Measurements from ENCODE around the gene SYCE3. TPM values are rescaled to one million over a fixed set of nuclear protein-coding genes. Genes with fewer than 3 reads are reported as not detected.

Gene SYCE3
- total and polyA plus RNA-seq, 8 donors = 0.45 to 0.80 (median 0.63) TPM; not detected in 5

DNA sequence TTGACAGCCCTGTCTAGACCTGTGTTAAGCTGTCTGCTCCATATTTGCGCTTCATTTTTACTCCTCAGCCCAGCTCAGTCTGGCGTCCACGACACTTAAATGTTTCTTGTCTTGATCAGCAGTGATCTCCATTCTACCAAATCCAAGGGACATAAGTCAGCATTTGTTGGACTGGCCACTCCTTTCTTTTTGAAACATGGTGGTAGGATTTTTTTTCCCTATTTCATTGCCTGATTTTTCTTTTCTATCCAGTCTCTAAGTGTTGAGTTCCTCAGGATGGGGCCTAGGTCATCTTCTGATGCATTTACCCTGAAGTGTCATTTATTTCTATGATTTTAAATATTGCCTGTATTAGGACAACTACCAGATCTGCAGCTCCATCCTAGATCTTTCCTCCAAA is 53.8 kb downstream of the SYCE3 start:
- intact Hi-C loops (cut with DNase I) = loop anchor here in 2 of 3 donors (5.0 to 10.0 kb wide), 2 partner anchors 262 to 264 kb away; partner anchors contain the start of gene TUBGCP6 (in 2 of the 2)
- Histone ChIP-seq H3K27me3 (no peaks in the 10 kb centered on the region), H3K9me3 (no peaks in the 10 kb centered on the region), H3K27ac (peak overlapping the region in 2 of 4 donors; percentile 68 to 85), H3K4me1 (peaks cover 0 to 13% (median 0%) of the 10 kb centered on the region in 3 donors), H3K36me3 (peaks cover 0 to 4% (median 0%) of the 10 kb centered on the region in 3 donors), H3K4me3 (peak overlapping the region in 3 of 4 donors; percentile 57 to 84 (median 63))
- ATAC-seq (no peak), FAIRE-seq (no peak), DNase-seq (peak in 1 of 6 donors; percentile 2)
- TF ChIP-seq, protein P1, sequence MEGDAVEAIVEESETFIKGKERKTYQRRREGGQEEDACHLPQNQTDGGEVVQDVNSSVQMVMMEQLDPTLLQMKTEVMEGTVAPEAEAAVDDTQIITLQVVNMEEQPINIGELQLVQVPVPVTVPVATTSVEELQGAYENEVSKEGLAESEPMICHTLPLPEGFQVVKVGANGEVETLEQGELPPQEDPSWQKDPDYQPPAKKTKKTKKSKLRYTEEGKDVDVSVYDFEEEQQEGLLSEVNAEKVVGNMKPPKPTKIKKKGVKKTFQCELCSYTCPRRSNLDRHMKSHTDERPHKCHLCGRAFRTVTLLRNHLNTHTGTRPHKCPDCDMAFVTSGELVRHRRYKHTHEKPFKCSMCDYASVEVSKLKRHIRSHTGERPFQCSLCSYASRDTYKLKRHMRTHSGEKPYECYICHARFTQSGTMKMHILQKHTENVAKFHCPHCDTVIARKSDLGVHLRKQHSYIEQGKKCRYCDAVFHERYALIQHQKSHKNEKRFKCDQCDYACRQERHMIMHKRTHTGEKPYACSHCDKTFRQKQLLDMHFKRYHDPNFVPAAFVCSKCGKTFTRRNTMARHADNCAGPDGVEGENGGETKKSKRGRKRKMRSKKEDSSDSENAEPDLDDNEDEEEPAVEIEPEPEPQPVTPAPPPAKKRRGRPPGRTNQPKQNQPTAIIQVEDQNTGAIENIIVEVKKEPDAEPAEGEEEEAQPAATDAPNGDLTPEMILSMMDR (IDR thresholded peaks at IDR 0.05) = no peak
- 10 to 11% methylated on average over 3 of the region's 3 CpGs for WGBS, 2 donors

DNA sequence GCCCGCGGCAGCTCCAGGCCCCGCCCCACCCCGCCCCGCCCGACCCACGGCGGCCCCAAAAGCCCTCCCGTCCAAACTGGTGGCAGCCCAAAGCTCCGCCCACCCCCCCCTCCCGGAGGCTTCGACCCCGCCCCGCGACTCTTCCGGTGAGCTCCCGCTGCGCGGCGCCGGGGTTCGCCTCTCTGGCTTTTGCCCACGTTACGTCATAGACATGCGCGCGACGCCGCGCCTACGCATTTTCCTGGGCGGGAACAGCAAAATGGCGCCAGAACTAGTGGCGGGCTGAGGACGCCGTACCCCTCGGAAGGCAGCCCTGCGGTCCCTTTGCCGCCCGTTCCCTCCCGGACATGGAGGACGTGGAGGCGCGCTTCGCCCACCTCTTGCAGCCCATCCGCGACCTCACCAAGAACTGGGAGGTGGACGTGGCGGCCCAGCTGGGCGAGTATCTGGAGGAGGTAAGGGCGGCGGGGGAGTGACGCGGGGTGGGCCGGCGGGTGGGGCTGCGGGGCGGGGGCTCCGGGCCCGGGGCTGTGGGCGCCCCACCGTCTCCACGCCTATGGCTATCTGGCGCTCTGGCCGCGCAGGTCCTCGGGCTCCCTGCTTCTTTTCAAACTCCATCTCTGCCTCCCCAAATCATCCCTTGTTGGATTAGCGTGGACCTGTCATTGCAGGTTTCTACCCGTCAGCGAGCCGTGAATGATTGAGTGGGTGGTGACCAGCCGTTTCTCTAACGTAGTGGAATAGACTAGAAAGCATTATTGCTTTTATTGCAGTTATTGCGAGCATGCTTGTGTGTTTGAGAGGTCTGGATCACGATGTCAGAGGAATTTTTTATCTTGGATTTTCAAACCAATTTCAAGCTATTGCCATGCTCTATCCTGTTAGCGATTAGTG is 54.5 kb downstream of the SYCE3 start, which contains the start of gene NCAPH2:
Gene NCAPH2 (plus strand): TSS at position 234 of the 894 bp plus-strand sequence. CDS start 114 bp downstream, at position 348.
- TF ChIP-seq, protein P1 (IDR thresholded peaks at IDR 0.05) = no peak
- DNase-seq (peak; percentile 95 to 99 (median 98)), FAIRE-seq (no peak), ATAC-seq (peak; percentile 46 to 80 (median 68))
- H3K27me3 ChIP-seq = no peaks in the 10 kb centered on the region
- peaks cover 0 to 6% (median 0%) of the 10 kb centered on the region in 3 donors for H3K36me3 ChIP-seq
- peak within 1 kb of the TSS; percentile 75 to 94 (median 85) for H3K27ac ChIP-seq
- peak within 1 kb of the TSS; percentile 68 to 90 (median 83) for H3K4me3 ChIP-seq
- peaks cover 0 to 13% (median 0%) of the 10 kb centered on the region in 3 donors for H3K4me1 ChIP-seq
- 1% methylated on average over 67 to 76 of the region's 76 CpGs for WGBS, 2 donors
- intact Hi-C loops (cut with DNase I) = loop anchor here in 2 of 3 donors (5.0 to 10.0 kb wide), 2 partner anchors 261 to 263 kb away; partner anchors contain the start of gene TUBGCP6 (in 2 of the 2)
- no peaks in the 10 kb centered on the region for H3K9me3 ChIP-seq

DNA sequence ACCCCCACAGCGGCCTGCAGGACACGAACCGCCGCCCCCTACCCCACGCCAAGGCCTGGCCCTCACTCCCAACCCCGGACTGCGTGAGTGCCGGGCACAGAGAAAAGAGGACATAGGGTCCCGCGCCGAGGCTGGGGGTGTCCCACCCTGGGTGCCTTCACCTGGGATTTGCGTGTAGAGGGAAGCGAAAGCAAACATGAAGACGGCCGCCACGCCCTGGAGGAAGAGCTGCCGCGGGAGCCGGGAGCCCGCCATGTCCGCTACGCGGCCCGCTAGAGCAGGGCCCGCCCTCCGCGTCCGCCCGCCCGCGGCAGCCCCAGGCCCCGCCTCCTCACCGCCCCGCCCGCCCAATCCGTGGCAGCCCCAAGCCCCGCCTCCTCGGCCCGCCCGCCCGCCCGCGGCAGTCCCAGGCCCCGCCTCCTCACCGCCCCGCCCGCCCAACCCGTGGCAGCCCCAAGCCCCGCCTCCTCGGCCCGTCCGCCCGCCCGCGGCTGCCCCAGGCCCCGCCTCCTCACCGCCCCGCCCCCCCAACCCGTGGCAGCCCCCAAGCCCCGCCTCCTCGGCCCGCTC is 55.2 kb downstream of the SYCE3 start, which contains the start of gene LMF2:
Gene LMF2 (minus strand): TSS at position 282 of the 570 bp plus-strand sequence. CDS start 27 bp downstream, at position 255.
- TF ChIP-seq, protein P1 (IDR thresholded peaks at IDR 0.05) = no peak
- peaks cover 0 to 13% (median 0%) of the 10 kb centered on the region in 3 donors for H3K4me1 ChIP-seq
- peaks cover 0 to 14% (median 0%) of the 10 kb centered on the region in 3 donors for H3K36me3 ChIP-seq
- FAIRE-seq (no peak), ATAC-seq (peak; percentile 67 to 84 (median 74)), DNase-seq (peak; percentile 86 to 98 (median 96))
- intact Hi-C loops (cut with DNase I) = loop anchor here in 2 of 3 donors (5.0 to 10.0 kb wide), 2 partner anchors 260 to 263 kb away; partner anchors contain the start of gene TUBGCP6 (in 2 of the 2)
- no peaks in the 10 kb centered on the region for H3K27me3 ChIP-seq
- WGBS, 2 donors = 0 to 1% methylated on average over 22 to 58 of the region's 62 CpGs
- H3K9me3 ChIP-seq = no peaks in the 10 kb centered on the region
- H3K4me3 ChIP-seq = peak within 1 kb of the TSS; percentile 68 to 90 (median 83)
- peak within 1 kb of the TSS; percentile 75 to 94 (median 85) for H3K27ac ChIP-seq

DNA sequence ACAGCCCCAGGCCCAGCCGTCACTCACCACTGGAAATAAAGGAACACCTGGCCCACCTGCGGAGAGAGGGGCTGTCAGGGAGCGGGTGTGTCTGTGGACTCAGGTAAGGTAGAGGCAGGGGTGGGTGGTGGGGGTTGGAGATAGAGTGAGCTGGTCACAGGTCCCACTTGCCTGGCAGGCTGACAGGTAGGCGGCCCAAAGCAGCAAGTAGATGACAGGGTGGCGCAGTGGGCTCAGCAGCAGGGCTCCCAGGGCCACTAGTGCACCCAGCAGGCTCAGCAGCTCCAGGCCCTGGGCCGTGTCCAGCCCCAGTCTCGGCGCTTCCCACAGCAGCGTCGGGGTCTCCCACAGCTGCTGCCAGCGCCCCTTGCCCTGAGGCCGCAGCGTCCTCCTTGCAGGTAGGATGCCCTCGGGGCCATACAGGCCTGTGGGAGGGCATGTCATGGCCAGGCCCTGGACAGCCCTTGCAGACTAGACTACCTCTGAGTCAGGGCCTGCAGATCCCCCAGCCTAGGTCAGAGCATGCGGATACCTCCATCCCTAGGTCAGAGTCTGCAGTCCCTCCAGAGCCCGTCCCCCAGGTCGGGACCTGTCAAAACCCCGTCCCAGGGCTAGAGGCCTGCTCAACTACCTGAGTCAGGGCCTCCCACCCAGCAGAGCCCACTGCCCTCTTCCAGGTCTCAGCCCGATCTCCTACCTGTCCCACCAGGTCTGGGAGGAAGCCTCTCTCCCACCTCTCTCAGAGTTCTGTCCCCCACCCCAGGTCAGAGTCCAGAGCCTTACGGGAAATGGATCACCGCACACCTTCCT is 55.9 kb downstream of the SYCE3 start:
- no peaks in the 10 kb centered on the region for H3K27me3 ChIP-seq
- intact Hi-C loops (cut with DNase I) = loop anchor here in 2 of 3 donors (5.0 to 10.0 kb wide), 2 partner anchors 260 to 262 kb away; partner anchors contain the start of gene TUBGCP6 (in 2 of the 2)
- WGBS, 2 donors = 14 to 21% methylated on average over 16 to 21 of the region's 21 CpGs
- TF ChIP-seq, protein P1 (IDR thresholded peaks at IDR 0.05) = no peak
- peak; percentile 23 to 45 (median 35) for ATAC-seq
- H3K4me3 ChIP-seq = peak overlapping the region; percentile 68 to 90 (median 83)
- peaks cover 0 to 15% (median 0%) of the 10 kb centered on the region in 3 donors for H3K36me3 ChIP-seq
- no peak for FAIRE-seq
- peak overlapping the region; percentile 66 to 75 (median 71) for H3K27ac ChIP-seq
- DNase-seq = peak; percentile 72 to 93 (median 86)
- H3K9me3 ChIP-seq = no peaks in the 10 kb centered on the region
- H3K4me1 ChIP-seq = peaks cover 0 to 13% (median 0%) of the 10 kb centered on the region in 3 donors

All from pancreas (tissue), 10 donors.